ENCODE data around the gene ACOXL.

The ACOXL gene

GRCh38 chr2:111037128-111037527, 304.8 kb downstream of the ACOXL start:
- H3K27ac Mint-ChIP-seq, result no peak overlapping the region
- no peaks in the 10 kb centered on the region for H3K9me3 Mint-ChIP-seq
- H3K27me3 Mint-ChIP-seq (ENCODE audit: low read depth, poor library complexity), result peaks cover 23% of the 10 kb centered on the region
- TF ChIP-seq CTCF (IDR thresholded peaks at IDR 0.05), result no peak
- H3K36me3 Mint-ChIP-seq (ENCODE audit: low read depth), result no peaks in the 10 kb centered on the region
- no peak for DNase-seq
- peaks cover 10% of the 10 kb centered on the region for H3K4me1 Mint-ChIP-seq
- H3K4me3 Mint-ChIP-seq, result no peak overlapping the region

GRCh38 chr2:111039628-111040383, 307.4 kb downstream of the ACOXL start:
- H3K4me3 Mint-ChIP-seq, result no peak overlapping the region
- no peaks in the 10 kb centered on the region for H3K36me3 Mint-ChIP-seq (ENCODE audit: low read depth)
- H3K27ac Mint-ChIP-seq, result no peak overlapping the region
- TF ChIP-seq CTCF (IDR thresholded peaks at IDR 0.05), result no peak
- peaks cover 22% of the 10 kb centered on the region for H3K27me3 Mint-ChIP-seq (ENCODE audit: low read depth, poor library complexity)
- DNase-seq, result no peak
- no peaks in the 10 kb centered on the region for H3K9me3 Mint-ChIP-seq
- peaks cover 15% of the 10 kb centered on the region for H3K4me1 Mint-ChIP-seq

- no peaks in the 10 kb centered on the region for H3K36me3 Mint-ChIP-seq (ENCODE audit: low read depth)
- H3K4me1 Mint-ChIP-seq, result peaks cover 15% of the 10 kb centered on the region
- no peaks in the 10 kb centered on the region for H3K9me3 Mint-ChIP-seq
- H3K4me3 Mint-ChIP-seq, result no peak overlapping the region
- no peak for TF ChIP-seq CTCF (IDR thresholded peaks at IDR 0.05)
- peaks cover 22% of the 10 kb centered on the region for H3K27me3 Mint-ChIP-seq (ENCODE audit: low read depth, poor library complexity)
- no peak for DNase-seq
- H3K27ac Mint-ChIP-seq, result no peak overlapping the region
Measured at GRCh38 chr2:111041398-111042202, 309.2 kb downstream of the ACOXL start.

- no peak for DNase-seq
- Mint-ChIP-seq H3K4me3 (peak overlapping the region; percentile 33), H3K36me3 (ENCODE audit: low read depth) (no peaks in the 10 kb centered on the region), H3K27me3 (ENCODE audit: low read depth, poor library complexity) (peaks cover 22% of the 10 kb centered on the region), H3K9me3 (no peaks in the 10 kb centered on the region), H3K27ac (peak overlapping the region; percentile 20), H3K4me1 (peaks cover 15% of the 10 kb centered on the region)
- no peak for TF ChIP-seq CTCF (IDR thresholded peaks at IDR 0.05)
Measured at GRCh38 chr2:111042261-111042660, 309.9 kb downstream of the ACOXL start.

GRCh38 chr2:111042772-111043771, 310.7 kb downstream of the ACOXL start:
- peaks cover 15% of the 10 kb centered on the region for H3K4me1 Mint-ChIP-seq
- no peak overlapping the region for H3K4me3 Mint-ChIP-seq
- no peaks in the 10 kb centered on the region for H3K9me3 Mint-ChIP-seq
- no peak for DNase-seq
- H3K36me3 Mint-ChIP-seq (ENCODE audit: low read depth), result no peaks in the 10 kb centered on the region
- H3K27ac Mint-ChIP-seq, result no peak overlapping the region
- TF ChIP-seq CTCF (IDR thresholded peaks at IDR 0.05), result no peak
- H3K27me3 Mint-ChIP-seq (ENCODE audit: low read depth, poor library complexity), result peaks cover 15% of the 10 kb centered on the region

Data from nephron progenitor cell (in vitro differentiated cells).